MCF 10A (cell line): Measurements from ENCODE around the gene SCG2. TPM values are rescaled to one million over a fixed set of nuclear protein-coding genes. Genes with fewer than 3 reads are reported as not detected.

Experiments
- BruUV-seq: library from RNA; stranded (reverse); fragments of 400-500 nt; replicated peaks from 2 replicates; lab custom pipeline; 2021; lab: Mats Ljungman, UMichigan
- CTCF ChIA-PET: fragments of 300-600 bp; sonication (Branson Sonifier 250); formaldehyde crosslinking; extraction: SDS; loops from one replicate; lab custom pipeline; 2021; ENCODE audit warnings: antibody characterized with exemption, inconsistent platforms; lab: Yijun Ruan, JAX
- POLR2A ChIA-PET: fragments of 300-600, 350-650 bp; sonication (Branson Sonifier 250); formaldehyde crosslinking; extraction: SDS; loops from one replicate; lab custom pipeline; 2020; ENCODE audit warnings: antibody characterized with exemption, inconsistent platforms; lab: Yijun Ruan, JAX
- DNase-seq: peaks from one replicate; pipeline ENCODE4 v3.0.0-alpha.2; 2018; ENCODE audit not compliant: unreplicated experiment
- H3K27ac Mint-ChIP-seq: one replicate; pipeline ENCODE4 v1.8.0; 2022; ENCODE audit warnings: mild to moderate bottlenecking, low read depth, mixed read lengths; ENCODE audit not compliant: unreplicated experiment
- H3K27me3 Mint-ChIP-seq: one replicate; pipeline ENCODE4 v1.8.0; 2022; ENCODE audit warnings: mixed read lengths; ENCODE audit not compliant: insufficient read depth, unreplicated experiment
- H3K36me3 Mint-ChIP-seq: one replicate; pipeline ENCODE4 v1.8.0; 2022; ENCODE audit warnings: mild to moderate bottlenecking, moderate library complexity, mixed read lengths; ENCODE audit not compliant: insufficient read depth, unreplicated experiment
- H3K4me1 Mint-ChIP-seq: one replicate; pipeline ENCODE4 v1.8.0; 2022; ENCODE audit warnings: mixed read lengths; ENCODE audit not compliant: insufficient read depth, unreplicated experiment
- H3K4me3 Mint-ChIP-seq: one replicate; pipeline ENCODE4 v1.8.0; 2022; ENCODE audit warnings: mild to moderate bottlenecking, moderate library complexity, mixed read lengths; ENCODE audit not compliant: unreplicated experiment
- H3K9me3 Mint-ChIP-seq: one replicate; pipeline ENCODE4 v1.8.0; 2022; ENCODE audit warnings: mixed read lengths; ENCODE audit not compliant: unreplicated experiment
- CTCF ChIP-seq: fragments of 200-600 bp; IDR thresholded peaks from one replicate; pipeline ENCODE4 v1.8.0; 2022; ENCODE audit warnings: antibody characterized with exemption, mild to moderate bottlenecking; ENCODE audit not compliant: unreplicated experiment
- intact Hi-C: fragments of 100-400 bp; cut with micrococcal nuclease; formaldehyde crosslinking; loops from 2 replicates; pipeline ENCODE4 v1.14.1; 2022
- total RNA-seq: library from RNA; stranded (reverse); gene quantifications from 2 replicates; pipeline ENCODE4 v1.2.3, GENCODE V29; 2022

Gene SCG2
- total RNA-seq, 1 experiment from 2014 or later: 0.84 TPM

GRCh38 chr2:223619486-223620129 lies 17.4 kb upstream of the SCG2 start:
- POLR2A ChIA-PET: no interaction called here
- intact Hi-C loops: no loop called here
- H3K4me1 Mint-ChIP-seq: no peaks in the 10 kb centered on the region

GRCh38 chr2:223618172-223619035 lies 16.2 kb upstream of the SCG2 start:
- CTCF ChIA-PET: interaction anchor here (0.6 to 1.1 kb wide), 2 partner anchors 10 to 56 kb away, joined by 3 to 4 read pairs; no protein-coding TSS in a partner anchor
- no peaks in the 10 kb centered on the region for H3K4me1 Mint-ChIP-seq
- TF ChIP-seq CTCF: no peak
- no peaks in the 10 kb centered on the region for H3K27me3 Mint-ChIP-seq
- H3K9me3 Mint-ChIP-seq: no peaks in the 10 kb centered on the region
- POLR2A ChIA-PET: interaction anchor here (0.6 to 0.8 kb wide), 2 partner anchors 397 to 564 kb away, joined by 3 to 4 read pairs; no protein-coding TSS in a partner anchor
- intact Hi-C loops: no loop called here
- H3K4me3 Mint-ChIP-seq: no peak overlapping the region
- H3K27ac Mint-ChIP-seq: no peak overlapping the region
- no peak for DNase-seq
- no TSS peak for BruUV-seq
- no peaks in the 10 kb centered on the region for H3K36me3 Mint-ChIP-seq

More at GRCh38 chr2:223619486-223620129, 17.4 kb upstream of the SCG2 start:
- no peak for TF ChIP-seq CTCF
- no TSS peak for BruUV-seq
- Mint-ChIP-seq H3K27ac (no peak overlapping the region), H3K27me3 (no peaks in the 10 kb centered on the region), H3K9me3 (no peaks in the 10 kb centered on the region), H3K36me3 (no peaks in the 10 kb centered on the region), H3K4me3 (no peak overlapping the region)
- CTCF ChIA-PET: interaction anchor here (0.6 to 1.1 kb wide), 3 partner anchors 9 to 648 kb away, joined by 3 to 4 read pairs (median 3); no protein-coding TSS in a partner anchor
- no peak for DNase-seq

GRCh38 chr2:223614534-223614933 lies 12.4 kb upstream of the SCG2 start:
- TF ChIP-seq CTCF: no peak
- ChIA-PET POLR2A (no interaction called here), CTCF (interaction anchor here (0.7 to 1.4 kb wide), 2 partner anchors 45 to 643 kb away, joined by 4 read pairs; no protein-coding TSS in a partner anchor)
- no peaks in the 10 kb centered on the region for H3K36me3 Mint-ChIP-seq
- H3K9me3 Mint-ChIP-seq: no peaks in the 10 kb centered on the region
- DNase-seq: no peak
- H3K4me1 Mint-ChIP-seq: no peaks in the 10 kb centered on the region
- intact Hi-C loops: loop anchor here (5.0 kb wide), 1 partner anchor 248 kb away; no protein-coding TSS in a partner anchor
- no TSS peak for BruUV-seq
- no peaks in the 10 kb centered on the region for H3K27me3 Mint-ChIP-seq
- no peak overlapping the region for H3K27ac Mint-ChIP-seq
- H3K4me3 Mint-ChIP-seq: no peak overlapping the region
